Measurements from ENCODE around the gene ADGRD1.

ADGRD1 gene

GRCh38 chr12:131041216-131041967, 87.7 kb downstream of the ADGRD1 start:
- no peak for DNase-seq (ENCODE audit: low read depth in 2 of 3, low spot score in 1 of 3)

- DNase-seq (ENCODE audit: low read depth in 2 of 3, low spot score in 1 of 3): no peak
Measured at GRCh38 chr12:131041968-131042833, 88.5 kb downstream of the ADGRD1 start.

GRCh38 chr12:131042834-131043245, 89.1 kb downstream of the ADGRD1 start:
- DNase-seq (ENCODE audit: low read depth in 2 of 3, low spot score in 1 of 3): no peak

GRCh38 chr12:131043401-131043871, 89.7 kb downstream of the ADGRD1 start:
- no peak for DNase-seq (ENCODE audit: low read depth in 2 of 3, low spot score in 1 of 3)

GRCh38 chr12:131044136-131044535, 90.4 kb downstream of the ADGRD1 start:
- no peak for DNase-seq (ENCODE audit: low read depth in 2 of 3, low spot score in 1 of 3)

- no peak for DNase-seq (ENCODE audit: low read depth in 2 of 3, low spot score in 1 of 3)
Measured at GRCh38 chr12:131044760-131045381, 91.2 kb downstream of the ADGRD1 start.

GRCh38 chr12:131045705-131046460, 92.2 kb downstream of the ADGRD1 start:
- no peak for DNase-seq (ENCODE audit: low read depth in 2 of 3, low spot score in 1 of 3)

- no peak for DNase-seq (ENCODE audit: low read depth in 2 of 3, low spot score in 1 of 3)
Measured at GRCh38 chr12:131046813-131047788, 93.4 kb downstream of the ADGRD1 start.

- DNase-seq (ENCODE audit: low read depth in 2 of 3, low spot score in 1 of 3): no peak
Measured at GRCh38 chr12:131047789-131048610, 94.3 kb downstream of the ADGRD1 start.

- DNase-seq (ENCODE audit: low read depth in 2 of 3, low spot score in 1 of 3): no peak
Measured at GRCh38 chr12:131048611-131048990, 94.9 kb downstream of the ADGRD1 start.

GRCh38 chr12:131049002-131049401, 95.3 kb downstream of the ADGRD1 start:
- no peak for DNase-seq (ENCODE audit: low read depth in 2 of 3, low spot score in 1 of 3)

GRCh38 chr12:131049549-131050339, 96.0 kb downstream of the ADGRD1 start:
- DNase-seq (ENCODE audit: low read depth in 2 of 3, low spot score in 1 of 3): no peak

- DNase-seq (ENCODE audit: low read depth in 2 of 3, low spot score in 1 of 3): no peak
Measured at GRCh38 chr12:131050463-131051154, 96.9 kb downstream of the ADGRD1 start.

- no peak for DNase-seq (ENCODE audit: low read depth in 2 of 3, low spot score in 1 of 3)
Measured at GRCh38 chr12:131051155-131051473, 97.4 kb downstream of the ADGRD1 start.

- no peak for DNase-seq (ENCODE audit: low read depth in 2 of 3, low spot score in 1 of 3)
Measured at GRCh38 chr12:131052063-131052781, 98.5 kb downstream of the ADGRD1 start.

GRCh38 chr12:131052929-131053328, 99.2 kb downstream of the ADGRD1 start:
- no peak for DNase-seq (ENCODE audit: low read depth in 2 of 3, low spot score in 1 of 3)

- DNase-seq (ENCODE audit: low read depth in 2 of 3, low spot score in 1 of 3): no peak
Measured at GRCh38 chr12:131053567-131053966, 99.9 kb downstream of the ADGRD1 start.

All from stimulated activated CD4-positive, alpha-beta T cell treated with anti-CD3 and anti-CD28 coated beads, Interleukin-12 subunit alpha, Interleukin-12 subunit beta, amount 100 ng/mL, for 48 hours (primary cell).